Uterus (tissue), 2 donors: ENCODE results near the gene PRMT7.

ENCODE experiments used
- POLR2A ChIP-seq, 2 donors: fragments of 450-650 bp; IDR thresholded peaks; one replicate each; pipeline ENCODE4 v1.6.1; 2016; ENCODE audit warnings: antibody characterized with exemption in 2 of 2, mild to moderate bottlenecking in 1 of 2, moderate library complexity in 1 of 2
- TF ChIP-seq, protein P1 (sequence below), 4 experiments: fragments of 200-600 bp in 2 of 4; fragments of 450-650 bp in 2 of 4; sonication (generic) in 2 of 4; IDR thresholded peaks; one replicate each; pipeline ENCODE4 v1.5.1; 2016 to 2019; ENCODE audit warnings: antibody characterized with exemption in 4 of 4, mild to moderate bottlenecking in 2 of 4, moderate library complexity in 1 of 4

DNA sequence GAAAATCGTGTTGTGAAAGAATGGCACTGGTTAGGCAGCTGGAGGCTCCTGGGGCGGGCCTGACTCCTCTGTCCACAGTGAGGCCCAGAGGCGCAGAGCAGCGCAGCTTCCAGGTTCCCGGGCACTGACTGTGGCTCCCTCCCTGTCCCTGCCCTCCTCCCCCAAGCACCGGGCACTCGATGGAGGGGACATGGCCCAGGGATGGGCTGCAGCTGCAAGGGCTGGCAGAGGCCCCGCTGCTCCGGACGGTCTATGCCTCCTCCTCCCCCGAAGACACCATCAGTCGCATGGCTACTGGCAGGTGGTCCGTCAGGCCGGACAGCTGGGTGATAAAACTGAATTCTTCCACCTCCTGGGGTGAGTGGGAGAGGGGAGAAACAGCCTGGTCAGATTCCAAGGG lies 50.1 kb downstream of the PRMT7 start:
- TF ChIP-seq, protein P1, sequence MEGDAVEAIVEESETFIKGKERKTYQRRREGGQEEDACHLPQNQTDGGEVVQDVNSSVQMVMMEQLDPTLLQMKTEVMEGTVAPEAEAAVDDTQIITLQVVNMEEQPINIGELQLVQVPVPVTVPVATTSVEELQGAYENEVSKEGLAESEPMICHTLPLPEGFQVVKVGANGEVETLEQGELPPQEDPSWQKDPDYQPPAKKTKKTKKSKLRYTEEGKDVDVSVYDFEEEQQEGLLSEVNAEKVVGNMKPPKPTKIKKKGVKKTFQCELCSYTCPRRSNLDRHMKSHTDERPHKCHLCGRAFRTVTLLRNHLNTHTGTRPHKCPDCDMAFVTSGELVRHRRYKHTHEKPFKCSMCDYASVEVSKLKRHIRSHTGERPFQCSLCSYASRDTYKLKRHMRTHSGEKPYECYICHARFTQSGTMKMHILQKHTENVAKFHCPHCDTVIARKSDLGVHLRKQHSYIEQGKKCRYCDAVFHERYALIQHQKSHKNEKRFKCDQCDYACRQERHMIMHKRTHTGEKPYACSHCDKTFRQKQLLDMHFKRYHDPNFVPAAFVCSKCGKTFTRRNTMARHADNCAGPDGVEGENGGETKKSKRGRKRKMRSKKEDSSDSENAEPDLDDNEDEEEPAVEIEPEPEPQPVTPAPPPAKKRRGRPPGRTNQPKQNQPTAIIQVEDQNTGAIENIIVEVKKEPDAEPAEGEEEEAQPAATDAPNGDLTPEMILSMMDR (IDR thresholded peaks at IDR 0.05), result no peak
- no peak for TF ChIP-seq POLR2A (IDR thresholded peaks at IDR 0.05)
